A673 (cell line): ENCODE data around the gene IMMP2L.

ENCODE experiments used
- CTCF ChIP-seq: fragments of 300-800, 200-600 bp; sonication (generic); conservative IDR thresholded peaks from 2 replicates; pipeline ENCODE4 v1.5.1; 2017; ENCODE audit warnings: low read depth, mild to moderate bottlenecking, antibody characterized with exemption, low read length, moderate library complexity, mixed read lengths
- EZH2 ChIP-seq: fragments of 200-600 bp; sonication (generic); IDR thresholded peaks from 2 replicates; pipeline ENCODE4 v1.6.1; 2017; ENCODE audit warnings: borderline replicate concordance, low read depth, mild to moderate bottlenecking, mixed read lengths, antibody characterized with exemption, low read length; ENCODE audit not compliant: poor library complexity, severe bottlenecking

GRCh38 chr7:110827936-110828335, 734.4 kb downstream of the IMMP2L start:
- TF ChIP-seq CTCF (no peak), EZH2 (no peak)
